GM12865 (cell line): ENCODE measurements around the gene CCL1.
"Not testable (repeated sequence)": the region's sequence is repeated elsewhere in the genome, so short reads cannot be mapped to it uniquely, and the experiment has no call there.

Source experiments
- DNase-seq: peaks from one replicate; pipeline ENCODE4 v3.0.0; 2010; ENCODE audit warnings: low read depth
- H3K4me3 ChIP-seq: 2 replicates; pipeline ENCODE4 v1.5.1; 2011; ENCODE audit warnings: mild to moderate bottlenecking, low read depth, low read length, control low read depth
- CTCF ChIP-seq: IDR thresholded peaks from 2 replicates; pipeline ENCODE4 v1.5.1; 2011; ENCODE audit warnings: low read length, control low read depth, low read depth, inconsistent platforms; ENCODE audit not compliant: insufficient read depth; ENCODE audit errors: missing control alignments

The CCL1 gene

GRCh38 chr17:34351096-34351495, 11.9 kb downstream of the CCL1 start:
- H3K4me3 ChIP-seq: no peak overlapping the region
- DNase-seq: no peak
- TF ChIP-seq CTCF: no peak

GRCh38 chr17:34349751-34350150, 13.3 kb downstream of the CCL1 start:
- DNase-seq: no peak
- no peak overlapping the region for H3K4me3 ChIP-seq
- no peak for TF ChIP-seq CTCF

- no peak overlapping the region for H3K4me3 ChIP-seq
- DNase-seq: no peak
- TF ChIP-seq CTCF: no peak
These were observed 16.0 kb downstream of the CCL1 start for GRCh38 chr17:34347063-34347462.

- TF ChIP-seq CTCF: no peak
- no peak for DNase-seq
- H3K4me3 ChIP-seq: no peak overlapping the region
These were observed 21.1 kb downstream of the CCL1 start for GRCh38 chr17:34341916-34342315.

- DNase-seq: no peak
- TF ChIP-seq CTCF: no peak
- H3K4me3 ChIP-seq: no peak overlapping the region
These were observed 23.8 kb downstream of the CCL1 start for GRCh38 chr17:34339138-34339770.

- DNase-seq: no peak
- TF ChIP-seq CTCF: no peak
These were observed 25.3 kb downstream of the CCL1 start for GRCh38 chr17:34337701-34338100.

GRCh38 chr17:34327580-34327979, 35.5 kb downstream of the CCL1 start:
- not testable (repeated sequence) for H3K4me3 ChIP-seq, DNase-seq

More at GRCh38 chr17:34337701-34338100, 25.3 kb downstream of the CCL1 start:
- no peak overlapping the region for H3K4me3 ChIP-seq

GRCh38 chr17:34321964-34322363, 41.1 kb downstream of the CCL1 start:
- TF ChIP-seq CTCF: no peak
- no peak for DNase-seq
- H3K4me3 ChIP-seq: no peak overlapping the region
